HepG2 (cell line): ENCODE results near the gene KIAA0232. TPM values are rescaled to one million over a fixed set of nuclear protein-coding genes. Genes with fewer than 3 reads are reported as not detected.
A peak's percentile ranks its signal among the peaks of the same experiment; 100 is the strongest.

Experiments used
- BRD4 ChIP-seq: sonication (generic); formaldehyde crosslinking; IDR thresholded peaks from 2 replicates; pipeline ENCODE4 v1.4.0; 2020; ENCODE audit warnings: missing genetic modification reagents
- EEA1 ChIP-seq: sonication (generic); formaldehyde crosslinking; IDR thresholded peaks from 2 replicates; pipeline ENCODE4 v1.5.1; 2020; ENCODE audit warnings: mild to moderate bottlenecking, missing genetic modification reagents, borderline replicate concordance
- ESRRA ChIP-seq: sonication (generic); formaldehyde crosslinking; IDR thresholded peaks from 2 replicates; pipeline ENCODE4 v1.5.1; 2020; ENCODE audit warnings: mild to moderate bottlenecking, low read depth, missing genetic modification reagents
- HOXA7 ChIP-seq: sonication (generic); formaldehyde crosslinking; IDR thresholded peaks from 2 replicates; pipeline ENCODE4 v1.8.1; 2022; ENCODE audit warnings: mild to moderate bottlenecking, missing genetic modification reagents, moderate library complexity
- MEIS2 ChIP-seq: sonication (generic); formaldehyde crosslinking; IDR thresholded peaks from 2 replicates; pipeline ENCODE4 v1.9.0; 2021; ENCODE audit warnings: mild to moderate bottlenecking, missing genetic modification reagents
- PPARG ChIP-seq: conservative IDR thresholded peaks from 2 replicates; pipeline ENCODE4 v1.6.1; 2016; ENCODE audit warnings: missing biosample characterization, missing genetic modification reagents
- RNF2 ChIP-seq: fragments of 450-650 bp; conservative IDR thresholded peaks from 2 replicates; pipeline ENCODE4 v1.6.1; 2016; ENCODE audit warnings: low read depth
- SAFB2 ChIP-seq: sonication (generic); formaldehyde crosslinking; IDR thresholded peaks from 2 replicates; pipeline ENCODE4 v1.5.1; 2020; ENCODE audit warnings: missing genetic modification reagents, low read depth, mild to moderate bottlenecking, borderline replicate concordance
- ZNF33A ChIP-seq: sonication (generic); formaldehyde crosslinking; IDR thresholded peaks from 2 replicates; pipeline ENCODE4 v1.5.1; 2020; ENCODE audit warnings: missing genetic modification reagents, mild to moderate bottlenecking, moderate library complexity, borderline replicate concordance
- ZNF430 ChIP-seq: sonication (generic); formaldehyde crosslinking; IDR thresholded peaks from 2 replicates; pipeline ENCODE4 v1.9.0; 2021; ENCODE audit warnings: mild to moderate bottlenecking, missing genetic modification reagents
- ZNF546 ChIP-seq: sonication (generic); formaldehyde crosslinking; conservative IDR thresholded peaks from 2 replicates; pipeline ENCODE4 v1.8.1; 2023; ENCODE audit warnings: mild to moderate bottlenecking, missing genetic modification reagents
- ZNF782 ChIP-seq: sonication (generic); formaldehyde crosslinking; IDR thresholded peaks from 2 replicates; pipeline ENCODE4 v1.4.0; 2020; ENCODE audit warnings: missing genetic modification reagents, mild to moderate bottlenecking, borderline replicate concordance
- ZNF839 ChIP-seq: sonication (generic); formaldehyde crosslinking; IDR thresholded peaks from 2 replicates; pipeline ENCODE4 v1.4.0; 2020; ENCODE audit warnings: missing genetic modification reagents, mild to moderate bottlenecking, borderline replicate concordance
- polyA plus RNA-seq, 8 experiments: library from polyadenylated mRNA; depleted of rRNA in 3 of 8; stranded (reverse) in 7 of 8; unstranded in 1 of 8; fragments of >200 nt; fragmentation: Illumina TruSeq in 4 of 8; extraction: Trizol in 4 of 8; gene quantifications; 2 replicates each; pipeline versions ENCODE4 v1.2.1 to v1.2.3, GENCODE V29; 2011 to 2016; ENCODE audit warnings: low read depth in 4 of 8, missing spikeins in 1 of 8, mixed read lengths in 1 of 8; ENCODE audit not compliant: insufficient read depth in 1 of 8
- total RNA-seq, 5 experiments: library from RNA; depleted of rRNA; stranded (reverse); fragments of >200 nt; fragmentation: Illumina TruSeq; extraction: Trizol; gene quantifications; 2 replicates each; pipeline ENCODE4 v1.2.3, GENCODE V29; 2016; ENCODE audit warnings: low read depth in 1 of 5
- TF ChIP-seq, protein P1 (sequence below): sonication (generic); formaldehyde crosslinking; IDR thresholded peaks from 2 replicates; pipeline ENCODE4 v1.8.0; 2022; ENCODE audit warnings: mild to moderate bottlenecking, missing genetic modification reagents; ENCODE audit not compliant: insufficient replicate concordance
- TF ChIP-seq, protein P2 (sequence below): sonication (generic); formaldehyde crosslinking; IDR thresholded peaks from 2 replicates; pipeline ENCODE4 v1.4.0; 2020; ENCODE audit warnings: missing genetic modification reagents
- TF ChIP-seq, protein P3 (sequence below): sonication (generic); formaldehyde crosslinking; IDR thresholded peaks from 2 replicates; pipeline ENCODE4 v1.4.0; 2020; ENCODE audit warnings: missing genetic modification reagents
- TF ChIP-seq, protein P4 (sequence below): sonication (generic); formaldehyde crosslinking; conservative IDR thresholded peaks from 2 replicates; pipeline ENCODE4 v1.8.0; 2022; ENCODE audit warnings: missing genetic modification reagents
- TF ChIP-seq, protein P5 (sequence below): sonication (generic); formaldehyde crosslinking; IDR thresholded peaks from 2 replicates; pipeline ENCODE4 v1.5.0; 2020; ENCODE audit warnings: mild to moderate bottlenecking, missing genetic modification reagents

KIAA0232 gene
- total and polyA plus RNA-seq, 2 of the 13 experiments (the other 11 are each of a cell fraction or from before 2014, with no cell fraction given), result 7.8 to 17.1 TPM

DNA sequence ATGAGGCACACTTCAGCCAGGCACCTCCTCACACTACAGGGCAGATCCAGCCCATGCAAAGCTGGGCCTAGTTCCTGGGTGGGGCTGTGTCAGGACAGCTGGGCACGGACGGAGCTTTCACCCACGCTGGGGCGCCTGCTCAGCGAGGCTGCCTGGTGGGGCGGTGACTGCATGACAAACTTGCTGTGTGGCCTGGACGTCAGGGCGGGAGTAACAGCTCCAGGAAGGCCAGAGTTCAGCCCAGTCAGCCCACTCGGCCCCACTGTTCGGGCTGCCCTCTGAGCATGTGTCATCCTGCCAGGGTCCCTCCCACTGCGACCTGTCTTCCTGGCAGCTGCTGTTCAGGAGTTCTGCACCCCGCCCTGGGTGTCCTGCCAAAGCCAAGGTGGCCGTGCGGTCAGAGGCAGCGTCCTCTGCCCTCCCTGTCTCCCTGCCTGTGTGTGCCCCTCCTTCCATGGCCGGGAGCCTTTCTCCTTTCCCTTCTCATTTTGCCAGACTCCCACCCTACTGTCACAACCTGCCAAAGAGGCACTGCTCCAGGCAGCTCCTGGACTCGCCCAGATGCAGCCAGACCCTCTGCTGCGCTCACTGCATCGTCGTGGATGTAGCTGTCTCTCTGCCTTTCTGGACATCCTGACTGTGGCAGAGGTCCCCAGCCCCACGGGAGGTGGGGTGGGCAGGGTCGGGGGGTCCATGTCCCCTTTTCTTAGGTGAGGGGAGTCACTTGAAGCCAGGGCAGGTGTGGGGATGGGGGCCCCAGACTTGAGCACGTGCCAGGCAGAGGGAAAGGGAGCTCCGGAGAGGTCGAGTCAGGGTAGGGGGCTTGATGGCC lies 33.0 kb upstream of the KIAA0232 start (continued):
- TF ChIP-seq, protein P1, sequence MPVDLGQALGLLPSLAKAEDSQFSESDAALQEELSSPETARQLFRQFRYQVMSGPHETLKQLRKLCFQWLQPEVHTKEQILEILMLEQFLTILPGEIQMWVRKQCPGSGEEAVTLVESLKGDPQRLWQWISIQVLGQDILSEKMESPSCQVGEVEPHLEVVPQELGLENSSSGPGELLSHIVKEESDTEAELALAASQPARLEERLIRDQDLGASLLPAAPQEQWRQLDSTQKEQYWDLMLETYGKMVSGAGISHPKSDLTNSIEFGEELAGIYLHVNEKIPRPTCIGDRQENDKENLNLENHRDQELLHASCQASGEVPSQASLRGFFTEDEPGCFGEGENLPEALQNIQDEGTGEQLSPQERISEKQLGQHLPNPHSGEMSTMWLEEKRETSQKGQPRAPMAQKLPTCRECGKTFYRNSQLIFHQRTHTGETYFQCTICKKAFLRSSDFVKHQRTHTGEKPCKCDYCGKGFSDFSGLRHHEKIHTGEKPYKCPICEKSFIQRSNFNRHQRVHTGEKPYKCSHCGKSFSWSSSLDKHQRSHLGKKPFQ, result peak; percentile 50
- TF ChIP-seq HOXA7 (CRISPR knock-in tag), result no peak
- peak; percentile 92 for TF ChIP-seq SAFB2 (CRISPR knock-in tag)
- peak; percentile 56; the same call in 1 of the 2 replicates for TF ChIP-seq EEA1
- no peak for TF ChIP-seq ZNF33A (CRISPR knock-in tag)
- TF ChIP-seq PPARG (CRISPR knock-in tag), result peak; percentile 79
- TF ChIP-seq, protein P2, sequence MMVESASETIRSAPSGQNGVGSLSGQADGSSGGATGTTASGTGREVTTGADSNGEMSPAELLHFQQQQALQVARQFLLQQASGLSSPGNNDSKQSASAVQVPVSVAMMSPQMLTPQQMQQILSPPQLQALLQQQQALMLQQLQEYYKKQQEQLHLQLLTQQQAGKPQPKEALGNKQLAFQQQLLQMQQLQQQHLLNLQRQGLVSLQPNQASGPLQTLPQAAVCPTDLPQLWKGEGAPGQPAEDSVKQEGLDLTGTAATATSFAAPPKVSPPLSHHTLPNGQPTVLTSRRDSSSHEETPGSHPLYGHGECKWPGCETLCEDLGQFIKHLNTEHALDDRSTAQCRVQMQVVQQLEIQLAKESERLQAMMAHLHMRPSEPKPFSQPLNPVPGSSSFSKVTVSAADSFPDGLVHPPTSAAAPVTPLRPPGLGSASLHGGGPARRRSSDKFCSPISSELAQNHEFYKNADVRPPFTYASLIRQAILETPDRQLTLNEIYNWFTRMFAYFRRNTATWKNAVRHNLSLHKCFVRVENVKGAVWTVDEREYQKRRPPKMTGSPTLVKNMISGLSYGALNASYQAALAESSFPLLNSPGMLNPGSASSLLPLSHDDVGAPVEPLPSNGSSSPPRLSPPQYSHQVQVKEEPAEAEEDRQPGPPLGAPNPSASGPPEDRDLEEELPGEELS (CRISPR knock-in tag), result peak; percentile 93
- TF ChIP-seq ZNF430 (CRISPR knock-in tag), result peak; percentile 90
- TF ChIP-seq RNF2, result no peak; the same call in 1 of the 2 replicates
- TF ChIP-seq, protein P3, sequence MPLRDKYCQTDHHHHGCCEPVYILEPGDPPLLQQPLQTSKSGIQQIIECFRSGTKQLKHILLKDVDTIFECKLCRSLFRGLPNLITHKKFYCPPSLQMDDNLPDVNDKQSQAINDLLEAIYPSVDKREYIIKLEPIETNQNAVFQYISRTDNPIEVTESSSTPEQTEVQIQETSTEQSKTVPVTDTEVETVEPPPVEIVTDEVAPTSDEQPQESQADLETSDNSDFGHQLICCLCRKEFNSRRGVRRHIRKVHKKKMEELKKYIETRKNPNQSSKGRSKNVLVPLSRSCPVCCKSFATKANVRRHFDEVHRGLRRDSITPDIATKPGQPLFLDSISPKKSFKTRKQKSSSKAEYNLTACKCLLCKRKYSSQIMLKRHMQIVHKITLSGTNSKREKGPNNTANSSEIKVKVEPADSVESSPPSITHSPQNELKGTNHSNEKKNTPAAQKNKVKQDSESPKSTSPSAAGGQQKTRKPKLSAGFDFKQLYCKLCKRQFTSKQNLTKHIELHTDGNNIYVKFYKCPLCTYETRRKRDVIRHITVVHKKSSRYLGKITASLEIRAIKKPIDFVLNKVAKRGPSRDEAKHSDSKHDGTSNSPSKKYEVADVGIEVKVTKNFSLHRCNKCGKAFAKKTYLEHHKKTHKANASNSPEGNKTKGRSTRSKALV (CRISPR knock-in tag), result no peak
- TF ChIP-seq ESRRA (CRISPR knock-in tag), result peak; percentile 87
- TF ChIP-seq ZNF546, result no peak
- TF ChIP-seq ZNF839, result no peak
- TF ChIP-seq, protein P4, sequence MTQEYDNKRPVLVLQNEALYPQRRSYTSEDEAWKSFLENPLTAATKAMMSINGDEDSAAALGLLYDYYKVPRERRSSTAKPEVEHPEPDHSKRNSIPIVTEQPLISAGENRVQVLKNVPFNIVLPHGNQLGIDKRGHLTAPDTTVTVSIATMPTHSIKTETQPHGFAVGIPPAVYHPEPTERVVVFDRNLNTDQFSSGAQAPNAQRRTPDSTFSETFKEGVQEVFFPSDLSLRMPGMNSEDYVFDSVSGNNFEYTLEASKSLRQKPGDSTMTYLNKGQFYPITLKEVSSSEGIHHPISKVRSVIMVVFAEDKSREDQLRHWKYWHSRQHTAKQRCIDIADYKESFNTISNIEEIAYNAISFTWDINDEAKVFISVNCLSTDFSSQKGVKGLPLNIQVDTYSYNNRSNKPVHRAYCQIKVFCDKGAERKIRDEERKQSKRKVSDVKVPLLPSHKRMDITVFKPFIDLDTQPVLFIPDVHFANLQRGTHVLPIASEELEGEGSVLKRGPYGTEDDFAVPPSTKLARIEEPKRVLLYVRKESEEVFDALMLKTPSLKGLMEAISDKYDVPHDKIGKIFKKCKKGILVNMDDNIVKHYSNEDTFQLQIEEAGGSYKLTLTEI (CRISPR knock-in tag), result no peak
- TF ChIP-seq MEIS2, result peak; percentile 96
- peak; percentile 92; the same call in 1 of the 2 replicates for TF ChIP-seq ZNF782 (CRISPR knock-in tag)
- peak; percentile 87 for TF ChIP-seq BRD4 (CRISPR knock-in tag)
- TF ChIP-seq, protein P5, sequence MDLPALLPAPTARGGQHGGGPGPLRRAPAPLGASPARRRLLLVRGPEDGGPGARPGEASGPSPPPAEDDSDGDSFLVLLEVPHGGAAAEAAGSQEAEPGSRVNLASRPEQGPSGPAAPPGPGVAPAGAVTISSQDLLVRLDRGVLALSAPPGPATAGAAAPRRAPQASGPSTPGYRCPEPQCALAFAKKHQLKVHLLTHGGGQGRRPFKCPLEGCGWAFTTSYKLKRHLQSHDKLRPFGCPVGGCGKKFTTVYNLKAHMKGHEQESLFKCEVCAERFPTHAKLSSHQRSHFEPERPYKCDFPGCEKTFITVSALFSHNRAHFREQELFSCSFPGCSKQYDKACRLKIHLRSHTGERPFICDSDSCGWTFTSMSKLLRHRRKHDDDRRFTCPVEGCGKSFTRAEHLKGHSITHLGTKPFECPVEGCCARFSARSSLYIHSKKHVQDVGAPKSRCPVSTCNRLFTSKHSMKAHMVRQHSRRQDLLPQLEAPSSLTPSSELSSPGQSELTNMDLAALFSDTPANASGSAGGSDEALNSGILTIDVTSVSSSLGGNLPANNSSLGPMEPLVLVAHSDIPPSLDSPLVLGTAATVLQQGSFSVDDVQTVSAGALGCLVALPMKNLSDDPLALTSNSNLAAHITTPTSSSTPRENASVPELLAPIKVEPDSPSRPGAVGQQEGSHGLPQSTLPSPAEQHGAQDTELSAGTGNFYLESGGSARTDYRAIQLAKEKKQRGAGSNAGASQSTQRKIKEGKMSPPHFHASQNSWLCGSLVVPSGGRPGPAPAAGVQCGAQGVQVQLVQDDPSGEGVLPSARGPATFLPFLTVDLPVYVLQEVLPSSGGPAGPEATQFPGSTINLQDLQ (CRISPR knock-in tag), result no peak
